ENCODE measurements around the gene DDX25. TPM values are rescaled to one million over a fixed set of nuclear protein-coding genes. Genes with fewer than 3 reads are reported as not detected.

The DDX25 gene
- total RNA-seq, 1 experiment from 2014 or later: 0.26 TPM

- no peaks in the 10 kb centered on the region for H3K36me3 ChIP-seq (ENCODE audit: low read depth)
- H3K79me2 ChIP-seq (ENCODE audit: low read depth): no peaks in the 10 kb centered on the region
- ChIA-PET POLR2A (ENCODE audit: unreplicated experiment) (no interaction called here), CTCF (no interaction called here)
- intact Hi-C loops (cut with micrococcal nuclease; ENCODE audit: unreplicated experiment): no loop called here
- H3K4me2 ChIP-seq: no peak overlapping the region
- no peaks in the 10 kb centered on the region for H3F3A ChIP-seq (ENCODE audit: insufficient read depth, low read depth)
- H3K9me3 ChIP-seq (ENCODE audit: insufficient read depth, low read depth): no peaks in the 10 kb centered on the region
- TF ChIP-seq EZH2 (IDR thresholded peaks at IDR 0.05; ENCODE audit: low read depth): no peak
- TF ChIP-seq, protein P1, sequence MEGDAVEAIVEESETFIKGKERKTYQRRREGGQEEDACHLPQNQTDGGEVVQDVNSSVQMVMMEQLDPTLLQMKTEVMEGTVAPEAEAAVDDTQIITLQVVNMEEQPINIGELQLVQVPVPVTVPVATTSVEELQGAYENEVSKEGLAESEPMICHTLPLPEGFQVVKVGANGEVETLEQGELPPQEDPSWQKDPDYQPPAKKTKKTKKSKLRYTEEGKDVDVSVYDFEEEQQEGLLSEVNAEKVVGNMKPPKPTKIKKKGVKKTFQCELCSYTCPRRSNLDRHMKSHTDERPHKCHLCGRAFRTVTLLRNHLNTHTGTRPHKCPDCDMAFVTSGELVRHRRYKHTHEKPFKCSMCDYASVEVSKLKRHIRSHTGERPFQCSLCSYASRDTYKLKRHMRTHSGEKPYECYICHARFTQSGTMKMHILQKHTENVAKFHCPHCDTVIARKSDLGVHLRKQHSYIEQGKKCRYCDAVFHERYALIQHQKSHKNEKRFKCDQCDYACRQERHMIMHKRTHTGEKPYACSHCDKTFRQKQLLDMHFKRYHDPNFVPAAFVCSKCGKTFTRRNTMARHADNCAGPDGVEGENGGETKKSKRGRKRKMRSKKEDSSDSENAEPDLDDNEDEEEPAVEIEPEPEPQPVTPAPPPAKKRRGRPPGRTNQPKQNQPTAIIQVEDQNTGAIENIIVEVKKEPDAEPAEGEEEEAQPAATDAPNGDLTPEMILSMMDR (conservative IDR thresholded peaks at IDR 0.05): no peak
- H3K4me1 ChIP-seq (replicated peaks; ENCODE audit: insufficient read depth): no peaks in the 10 kb centered on the region
- no peaks in the 10 kb centered on the region for H3K9me2 ChIP-seq (ENCODE audit: insufficient read depth)
- H3K4me3 ChIP-seq: no peak overlapping the region
- H2AFZ ChIP-seq: no peak overlapping the region
- no peaks in the 10 kb centered on the region for H3K27me3 ChIP-seq (ENCODE audit: insufficient read depth, low read depth)
- no peaks in the 10 kb centered on the region for H4K20me1 ChIP-seq (ENCODE audit: insufficient read depth)
- BruUV-seq (replicated peaks): no TSS peak
- DNase-seq: no peak
- no peak overlapping the region for H3K27ac ChIP-seq
These were observed 52.3 kb downstream of the DDX25 start for GRCh38 chr11:125956391-125957134.

DNA sequence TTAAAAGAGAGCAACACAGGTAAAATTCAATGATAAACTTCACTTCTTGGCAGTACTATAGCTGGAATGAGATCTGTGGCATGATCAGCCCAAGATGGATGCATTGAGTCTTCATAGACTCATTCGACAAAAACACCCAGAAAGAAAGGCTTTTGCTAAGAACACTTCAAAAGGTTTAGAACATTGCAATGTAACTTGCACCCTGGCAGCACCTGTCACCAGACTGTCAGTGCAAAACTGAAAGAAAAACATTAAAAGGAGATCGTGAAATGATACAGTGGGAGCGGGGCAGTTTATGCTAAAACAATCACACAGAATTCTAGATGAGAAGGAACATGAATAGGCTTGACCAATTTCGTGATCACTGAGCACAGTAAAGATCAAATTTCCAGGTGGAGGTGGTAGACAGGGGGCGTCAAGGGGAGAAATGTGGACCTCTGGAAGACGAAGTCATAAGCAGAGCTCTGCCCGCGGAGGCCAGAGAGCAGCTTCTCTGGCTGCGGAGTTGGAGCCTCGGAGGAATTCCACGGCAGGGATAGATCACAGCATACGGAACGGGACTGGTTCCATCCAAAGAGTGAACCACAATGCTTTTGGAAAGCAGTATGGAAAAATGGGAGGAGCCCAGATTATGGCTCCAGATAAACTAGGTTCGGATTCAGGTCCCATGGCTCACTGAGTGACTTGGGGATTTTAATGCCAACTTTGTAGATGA, 53.5 kb downstream of the DDX25 start:
- ChIA-PET POLR2A (ENCODE audit: unreplicated experiment) (interaction anchor here (0.6 kb wide), 1 partner anchor 1385 kb away, joined by 15 read pairs; no protein-coding TSS in a partner anchor), CTCF (no interaction called here)
- Histone ChIP-seq H3K4me3 (no peak overlapping the region), H3K79me2 (ENCODE audit: low read depth) (no peaks in the 10 kb centered on the region), H3K27me3 (ENCODE audit: insufficient read depth, low read depth) (no peaks in the 10 kb centered on the region), H3K27ac (no peak overlapping the region), H3K9me3 (ENCODE audit: insufficient read depth, low read depth) (no peaks in the 10 kb centered on the region; the same call in 1 of the 2 replicates), H2AFZ (no peak overlapping the region), H3K4me1 (replicated peaks; ENCODE audit: insufficient read depth) (no peaks in the 10 kb centered on the region), H3F3A (ENCODE audit: insufficient read depth, low read depth) (no peaks in the 10 kb centered on the region), H4K20me1 (ENCODE audit: insufficient read depth) (no peaks in the 10 kb centered on the region), H3K9me2 (ENCODE audit: insufficient read depth) (no peaks in the 10 kb centered on the region), H3K4me2 (no peak overlapping the region), H3K36me3 (ENCODE audit: low read depth) (no peaks in the 10 kb centered on the region)
- TF ChIP-seq EZH2 (IDR thresholded peaks at IDR 0.05; ENCODE audit: low read depth): no peak
- TF ChIP-seq, protein P1 (conservative IDR thresholded peaks at IDR 0.05): no peak
- intact Hi-C loops (cut with micrococcal nuclease; ENCODE audit: unreplicated experiment): no loop called here
- BruUV-seq (replicated peaks): no TSS peak
- DNase-seq: no peak

GRCh38 chr11:125958872-125959400, 54.6 kb downstream of the DDX25 start:
- Histone ChIP-seq H3K4me2 (no peak overlapping the region), H3F3A (ENCODE audit: insufficient read depth, low read depth) (no peaks in the 10 kb centered on the region), H4K20me1 (ENCODE audit: insufficient read depth) (no peaks in the 10 kb centered on the region), H3K27ac (no peak overlapping the region), H3K27me3 (ENCODE audit: insufficient read depth, low read depth) (no peaks in the 10 kb centered on the region), H2AFZ (no peak overlapping the region), H3K79me2 (ENCODE audit: low read depth) (no peaks in the 10 kb centered on the region), H3K4me1 (replicated peaks; ENCODE audit: insufficient read depth) (no peaks in the 10 kb centered on the region), H3K9me3 (ENCODE audit: insufficient read depth, low read depth) (no peaks in the 10 kb centered on the region; the same call in 1 of the 2 replicates), H3K36me3 (ENCODE audit: low read depth) (no peaks in the 10 kb centered on the region), H3K4me3 (no peak overlapping the region), H3K9me2 (ENCODE audit: insufficient read depth) (no peaks in the 10 kb centered on the region)
- intact Hi-C loops (cut with micrococcal nuclease; ENCODE audit: unreplicated experiment): no loop called here
- TF ChIP-seq, protein P1 (conservative IDR thresholded peaks at IDR 0.05): no peak
- no peak for TF ChIP-seq EZH2 (IDR thresholded peaks at IDR 0.05; ENCODE audit: low read depth)
- ChIA-PET CTCF (no interaction called here), POLR2A (ENCODE audit: unreplicated experiment) (no interaction called here)
- no peak for DNase-seq
- BruUV-seq (replicated peaks): no TSS peak

Measured in PC-9 (cell line).